ENCODE measurements around the gene MYLK4.

GRCh38 chr6:2732503-2733089, 18.1 kb downstream of the MYLK4 start:
- TF ChIP-seq POLR2A (IDR thresholded peaks at IDR 0.05; ENCODE audit: low read length) (no peak), GATA1 (IDR thresholded peaks at IDR 0.05; ENCODE audit: low read depth, low read length) (no peak)
